GM19043 (cell line): ENCODE data around the gene NOCT.
"Not testable (repeated sequence)": the region's sequence is repeated elsewhere in the genome, so short reads cannot be mapped to it uniquely, and the experiment has no call there.

Experiments
- ATAC-seq: cut with Tn5 transposase; IDR thresholded peaks from one replicate; pipeline ENCODE4 v1.9.1; 2021; ENCODE audit warnings: low read depth; ENCODE audit not compliant: unreplicated experiment

Gene NOCT

GRCh38 chr4:139015269-139015947 is at the start of gene NOCT:
Gene NOCT, plus strand, starts transcription at chr4:139015781. Its CDS starts 201 bp downstream, at chr4:139015982.
- peak; percentile 89 for ATAC-seq

DNA sequence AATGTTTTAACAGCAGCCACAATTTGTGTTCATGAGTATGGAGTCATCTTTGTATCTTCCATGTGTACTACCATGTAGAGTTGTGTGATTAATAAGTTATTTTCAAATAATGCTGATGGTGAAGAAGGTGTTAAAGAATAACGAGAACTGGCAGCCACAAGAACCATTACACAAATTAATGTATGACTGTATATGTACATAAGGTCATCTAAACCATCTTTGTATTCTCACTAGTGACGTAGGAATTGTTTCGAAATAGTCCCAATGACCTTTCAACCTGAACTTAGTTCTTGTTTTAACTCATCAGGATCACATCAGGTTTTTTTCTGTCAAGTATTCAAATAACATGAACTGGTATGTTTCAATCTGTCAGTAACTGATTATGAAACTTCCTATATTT is 48.3 kb upstream of the NOCT start:
- peak; percentile 97 for ATAC-seq

- ATAC-seq, result no peak
Measured at GRCh38 chr4:138972956-138973801, 42.4 kb upstream of the NOCT start.

DNA sequence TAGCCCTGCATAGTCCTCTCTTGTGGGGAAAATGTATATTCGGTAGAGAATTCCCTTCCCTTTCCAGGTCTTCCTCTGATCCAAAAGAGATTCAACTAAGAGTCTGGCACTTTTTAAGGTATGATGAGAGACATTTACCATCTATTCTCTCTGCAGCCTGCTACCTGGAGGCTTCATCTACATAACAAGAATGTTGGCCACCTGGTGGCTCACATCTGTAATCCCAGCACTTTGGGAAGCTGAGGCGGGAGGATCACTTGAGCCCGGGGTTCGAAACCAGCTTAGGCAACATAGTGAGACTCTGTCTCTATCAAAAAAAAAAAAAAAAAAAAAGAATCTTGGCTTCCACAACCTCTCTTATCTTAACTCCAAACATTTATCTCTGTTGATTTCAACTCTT is 40.4 kb upstream of the NOCT start:
- no peak for ATAC-seq

DNA sequence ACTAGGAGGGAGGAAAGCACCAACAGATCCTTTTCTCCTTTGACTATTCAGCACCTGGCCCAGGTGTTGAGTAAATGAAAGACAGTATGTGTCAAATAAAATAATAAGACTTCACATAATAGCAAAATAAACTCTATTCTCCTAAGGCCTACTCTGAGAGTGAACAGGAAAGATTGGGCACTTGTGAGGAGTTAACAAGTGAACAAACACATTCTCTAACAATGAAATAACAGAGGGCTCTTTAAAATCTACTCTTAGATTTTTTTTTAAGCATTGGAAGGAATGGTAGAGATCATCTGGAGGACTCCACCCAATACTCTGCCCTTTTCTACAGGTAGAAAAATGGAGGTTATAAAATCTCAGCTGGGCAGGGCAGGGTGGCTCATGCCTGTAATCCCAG is 39.1 kb upstream of the NOCT start:
- no peak for ATAC-seq

DNA sequence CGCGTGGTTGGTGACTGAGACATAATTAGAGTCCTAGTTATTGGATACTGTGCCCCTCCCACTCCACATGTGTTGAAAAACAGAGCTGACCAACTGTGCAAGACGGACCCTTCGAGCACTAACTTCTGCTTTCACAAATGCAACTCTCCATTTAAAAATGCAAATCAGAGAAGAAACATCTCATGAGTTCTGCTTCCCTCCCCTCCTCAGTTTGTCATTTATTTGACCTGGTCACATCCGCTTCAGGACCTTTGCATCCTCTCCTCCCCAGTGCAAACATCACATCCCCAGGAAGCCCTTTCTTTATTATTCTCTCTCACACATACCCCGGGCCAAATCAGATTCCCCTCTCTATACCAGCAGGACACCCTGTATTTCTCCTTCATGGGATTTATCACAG is 38.1 kb upstream of the NOCT start:
- ATAC-seq, result peak; percentile 94

- ATAC-seq, result no peak
Measured at GRCh38 chr4:138978028-138978585, 37.5 kb upstream of the NOCT start.

- no peak for ATAC-seq
Measured at GRCh38 chr4:138978600-138978999, 37.0 kb upstream of the NOCT start.

- no peak for ATAC-seq
Measured at GRCh38 chr4:138979742-138980141, 35.8 kb upstream of the NOCT start.

GRCh38 chr4:138981930-138982390 is 33.6 kb upstream of the NOCT start:
- ATAC-seq, result no peak

GRCh38 chr4:138982754-138983153 is 32.8 kb upstream of the NOCT start:
- ATAC-seq, result no peak

DNA sequence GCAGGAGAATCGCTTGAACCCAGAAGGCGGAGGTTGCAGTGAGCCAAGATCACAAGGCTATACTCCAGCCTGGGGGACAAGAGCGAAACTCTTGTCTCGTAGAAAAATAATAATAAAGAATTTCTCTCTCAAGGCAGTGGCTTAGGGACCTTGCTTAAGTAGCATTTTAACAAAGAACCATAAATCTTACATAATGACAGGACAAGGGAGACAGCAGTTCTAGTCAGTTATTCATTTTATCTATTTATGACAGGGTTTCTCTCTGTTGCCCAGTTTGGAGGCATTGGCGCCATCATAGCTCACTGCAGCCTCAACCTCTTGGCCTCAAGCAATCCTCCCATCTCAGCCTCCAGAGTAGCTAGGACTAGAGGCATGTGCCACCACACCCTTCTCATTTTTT is 31.9 kb upstream of the NOCT start:
- no peak for ATAC-seq

GRCh38 chr4:138984647-138985046 is 30.9 kb upstream of the NOCT start:
- no peak for ATAC-seq

DNA sequence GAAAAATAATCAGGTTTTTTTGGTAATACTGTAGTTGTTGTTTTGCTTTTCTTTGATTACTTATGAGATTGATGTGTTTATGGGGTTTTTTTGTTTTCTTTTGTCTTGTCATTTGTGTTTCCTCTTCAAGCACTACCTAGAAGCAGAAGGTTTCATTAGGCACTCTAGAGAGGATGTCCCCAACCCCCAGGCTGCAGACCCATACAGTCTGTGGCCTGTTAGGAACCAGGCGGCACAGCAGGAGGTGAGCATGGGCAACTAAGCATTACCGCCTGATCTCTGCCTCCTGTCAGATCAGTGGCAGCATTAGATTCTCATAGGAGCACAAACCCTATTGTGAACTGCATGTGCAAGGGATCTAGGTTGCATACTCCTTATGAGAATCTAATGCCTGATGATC is 22.9 kb upstream of the NOCT start:
- ATAC-seq, result no peak

GRCh38 chr4:138996090-138996489 is 19.5 kb upstream of the NOCT start:
- no peak for ATAC-seq

DNA sequence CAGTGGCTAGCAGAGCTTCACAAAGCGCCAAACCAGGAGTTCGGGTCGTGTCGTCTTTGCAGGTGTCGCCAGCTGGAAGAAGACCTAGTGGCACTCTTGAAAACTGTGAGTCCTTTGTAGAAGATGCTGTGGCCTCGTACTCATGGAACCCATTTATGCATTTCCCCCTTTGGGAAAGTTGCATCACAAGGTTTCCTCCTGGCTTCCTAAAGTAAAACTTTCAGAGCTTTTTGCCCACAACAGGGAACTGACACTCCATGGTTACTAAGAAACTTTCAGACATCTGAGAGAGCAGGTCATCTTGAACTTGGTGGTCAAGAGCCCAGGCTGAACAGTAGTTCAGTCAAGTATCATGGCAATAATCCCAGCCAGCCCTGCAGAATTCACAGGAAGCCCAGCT is 15.9 kb upstream of the NOCT start:
- ATAC-seq, result no peak

GRCh38 chr4:139000134-139000533 is 15.4 kb upstream of the NOCT start:
- ATAC-seq, result not testable (repeated sequence)

GRCh38 chr4:139001430-139001829 is 14.2 kb upstream of the NOCT start:
- ATAC-seq, result not testable (repeated sequence)

DNA sequence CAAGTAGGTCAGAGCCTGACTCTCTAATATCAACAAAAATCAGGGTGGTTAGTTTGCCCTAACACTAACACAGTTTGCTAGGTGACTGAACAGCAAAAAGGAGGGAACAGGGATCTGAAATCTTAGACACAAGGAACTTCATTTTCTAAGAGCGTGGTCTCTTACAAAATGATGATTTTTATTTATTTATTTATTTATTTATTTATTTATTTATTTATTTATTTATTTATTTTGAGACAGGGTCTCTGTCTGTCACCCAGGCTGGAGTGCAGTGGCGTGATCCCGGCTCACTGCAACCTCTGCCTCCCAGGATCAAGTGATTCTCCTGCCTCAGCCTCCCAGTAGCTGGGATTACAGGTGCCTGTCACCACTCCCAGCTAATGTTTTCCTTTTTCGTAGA is 11.9 kb upstream of the NOCT start:
- ATAC-seq, result not testable (repeated sequence)

- ATAC-seq, result no peak
Measured at GRCh38 chr4:139005774-139006173, 9.8 kb upstream of the NOCT start.

DNA sequence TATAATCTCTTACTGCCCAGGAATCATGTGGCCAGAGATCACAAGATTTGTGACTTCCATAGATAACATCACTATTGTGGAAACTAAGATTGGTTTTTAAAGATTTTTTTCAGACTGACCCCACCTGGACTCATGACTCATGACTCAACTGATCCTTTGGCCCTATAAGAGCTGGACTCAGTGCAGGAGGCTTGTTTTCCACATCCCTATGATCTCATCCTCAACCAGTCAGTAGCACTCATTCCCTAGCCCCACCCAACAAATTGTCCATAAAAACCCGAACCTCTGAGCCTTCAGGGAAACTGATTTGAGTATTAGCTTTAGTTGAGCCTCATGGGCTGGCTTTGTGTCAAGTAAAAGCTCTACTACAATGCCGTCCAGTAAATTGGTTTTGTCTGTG is 7.9 kb upstream of the NOCT start:
- no peak for ATAC-seq

DNA sequence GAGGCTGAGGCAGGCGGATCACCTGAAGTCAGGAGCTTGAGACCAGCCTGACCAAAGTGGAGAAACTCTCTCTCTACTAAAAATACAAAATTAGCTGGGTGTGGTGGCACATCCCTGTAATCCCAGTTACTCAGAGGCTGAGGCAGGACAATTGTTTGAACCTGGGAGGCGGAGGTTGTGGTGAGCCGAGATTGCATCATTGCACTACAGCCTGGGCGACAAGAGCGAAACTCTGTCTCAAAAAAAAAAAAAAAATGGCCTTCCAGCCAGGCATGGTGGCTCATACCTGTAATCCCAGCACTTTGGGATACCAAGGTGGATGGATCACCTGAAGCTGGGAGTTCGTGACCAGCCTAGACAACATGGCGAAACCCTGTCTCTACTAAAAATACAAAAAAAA is 7.3 kb upstream of the NOCT start:
- ATAC-seq, result not testable (repeated sequence)
